GM12892 (cell line): ENCODE data around the gene PHPT1.

ENCODE experiments used
- POLR2A ChIP-seq: IDR thresholded peaks from 2 replicates; pipeline ENCODE4 v1.6.1; 2011; ENCODE audit warnings: low read depth, low read length, control low read depth
- POLR2AphosphoS5 ChIP-seq: IDR thresholded peaks from 2 replicates; pipeline ENCODE4 v1.6.1; 2011; ENCODE audit warnings: low read depth, low read length, control low read depth
- TAF1 ChIP-seq: IDR thresholded peaks from 2 replicates; pipeline ENCODE4 v1.6.1; 2011; ENCODE audit warnings: low read depth, mild to moderate bottlenecking, control low read depth, low read length, borderline replicate concordance

DNA sequence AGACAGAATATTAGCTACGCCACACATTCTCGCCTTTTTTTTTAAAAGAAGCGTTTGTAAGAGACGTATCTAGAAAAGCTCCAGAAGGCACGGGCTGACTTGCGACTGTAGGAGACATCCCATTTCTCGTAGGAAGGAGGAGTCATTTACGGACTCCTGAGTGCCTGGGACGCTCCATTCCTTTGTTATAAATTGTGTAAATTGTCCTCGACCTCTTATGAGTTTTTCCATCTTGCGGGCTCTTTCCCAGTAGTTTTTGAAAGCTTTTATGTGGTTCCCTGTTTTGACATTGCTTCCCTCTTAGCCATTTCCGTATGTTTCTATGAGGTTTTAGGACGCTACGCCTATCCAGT is 40.4 kb upstream of the PHPT1 start:
- no peak for TF ChIP-seq POLR2A
- TF ChIP-seq POLR2AphosphoS5: no peak
- TF ChIP-seq TAF1: no peak
